ENCODE data around the gene MRPL24.

Gene MRPL24

GRCh38 chr1:156744786-156745419, 4.0 kb upstream of the MRPL24 start:
- in situ Hi-C loops (cut with HindIII; ENCODE audit: low sequenced_read_pairs) = no loop called here

- in situ Hi-C loops (cut with HindIII; ENCODE audit: low sequenced_read_pairs) = no loop called here
These were observed 3.5 kb upstream of the MRPL24 start for GRCh38 chr1:156744344-156744743.

- in situ Hi-C loops (cut with HindIII; ENCODE audit: low sequenced_read_pairs) = no loop called here
These were observed 2.7 kb upstream of the MRPL24 start for GRCh38 chr1:156743367-156744302.

- in situ Hi-C loops (cut with HindIII; ENCODE audit: low sequenced_read_pairs) = no loop called here
These were observed 1.9 kb upstream of the MRPL24 start for GRCh38 chr1:156742801-156743200.

GRCh38 chr1:156742017-156742416, 1.1 kb upstream of the MRPL24 start:
- in situ Hi-C loops (cut with HindIII; ENCODE audit: low sequenced_read_pairs) = no loop called here

GRCh38 chr1:156741481-156741983, 644 bp upstream of the MRPL24 start:
- in situ Hi-C loops (cut with HindIII; ENCODE audit: low sequenced_read_pairs) = no loop called here

GRCh38 chr1:156740237-156740740, 599 bp downstream of the MRPL24 start:
- in situ Hi-C loops (cut with HindIII; ENCODE audit: low sequenced_read_pairs) = no loop called here

- in situ Hi-C loops (cut with HindIII; ENCODE audit: low sequenced_read_pairs) = no loop called here
These were observed 2.0 kb downstream of the MRPL24 start for GRCh38 chr1:156738916-156739315.

GRCh38 chr1:156738407-156738806, 2.5 kb downstream of the MRPL24 start:
- in situ Hi-C loops (cut with HindIII; ENCODE audit: low sequenced_read_pairs) = no loop called here

GRCh38 chr1:156733989-156734584, 6.8 kb downstream of the MRPL24 start:
- in situ Hi-C loops (cut with HindIII; ENCODE audit: low sequenced_read_pairs) = no loop called here

GRCh38 chr1:156728599-156729462, 12.1 kb downstream of the MRPL24 start, which contains the start of gene ISG20L2:
TSS of gene ISG20L2 (minus strand) at chr1:156728766. CDS start at chr1:156727652, 1,114 bp downstream.
- in situ Hi-C loops (cut with HindIII; ENCODE audit: low sequenced_read_pairs) = no loop called here

- in situ Hi-C loops (cut with HindIII; ENCODE audit: low sequenced_read_pairs) = no loop called here
These were observed 12.8 kb downstream of the MRPL24 start, which contains the start of gene METTL25B for GRCh38 chr1:156727926-156728598. TSS of gene METTL25B (plus strand) at chr1:156728469. CDS start at chr1:156729105, 636 bp downstream.

GRCh38 chr1:156727492-156727891, 13.4 kb downstream of the MRPL24 start:
- in situ Hi-C loops (cut with HindIII; ENCODE audit: low sequenced_read_pairs) = no loop called here

GRCh38 chr1:156726549-156727226, 14.2 kb downstream of the MRPL24 start:
- in situ Hi-C loops (cut with HindIII; ENCODE audit: low sequenced_read_pairs) = no loop called here

GRCh38 chr1:156725683-156726280, 15.1 kb downstream of the MRPL24 start:
- in situ Hi-C loops (cut with HindIII; ENCODE audit: low sequenced_read_pairs) = no loop called here

- in situ Hi-C loops (cut with HindIII; ENCODE audit: low sequenced_read_pairs) = no loop called here
These were observed 19.4 kb downstream of the MRPL24 start for GRCh38 chr1:156721535-156721934.

- in situ Hi-C loops (cut with HindIII; ENCODE audit: low sequenced_read_pairs) = no loop called here
These were observed 19.8 kb downstream of the MRPL24 start for GRCh38 chr1:156721131-156721530.

- in situ Hi-C loops (cut with HindIII; ENCODE audit: low sequenced_read_pairs) = no loop called here
These were observed 23.5 kb downstream of the MRPL24 start for GRCh38 chr1:156717351-156717750.

GRCh38 chr1:156714830-156715229, 26.1 kb downstream of the MRPL24 start:
- in situ Hi-C loops (cut with HindIII; ENCODE audit: low sequenced_read_pairs) = no loop called here
